ENCODE data around the gene TRABD. TPM values are rescaled to one million over a fixed set of nuclear protein-coding genes. Genes with fewer than 3 reads are reported as not detected.
A peak's percentile ranks its signal among the peaks of the same experiment; 100 is the strongest.

Gene TRABD
- total RNA-seq, 1 donor from 2014 or later: 33.1 TPM

DNA sequence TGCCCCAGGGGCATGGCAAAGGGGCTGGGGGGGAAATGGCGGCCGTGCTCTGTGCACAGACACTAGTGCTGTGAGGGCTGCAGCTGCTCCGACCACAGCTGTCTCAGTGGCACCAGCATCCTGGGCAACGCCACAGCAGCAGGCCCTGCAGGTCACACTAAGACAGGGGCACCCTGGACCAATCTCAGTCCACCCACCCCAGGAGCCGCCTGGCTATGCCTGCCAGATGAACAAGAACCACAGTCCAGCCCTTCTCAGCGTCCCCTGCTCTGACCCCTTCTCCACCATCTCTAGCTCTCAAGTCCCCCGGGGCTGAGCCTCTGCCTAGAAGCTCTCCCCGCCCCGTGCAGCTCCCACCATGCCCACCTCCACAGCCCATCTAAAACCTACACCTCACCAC is 42.7 kb downstream of the TRABD start:
- Mint-ChIP-seq H3K27ac (ENCODE audit: unreplicated experiment) (no peak overlapping the region), H3K36me3 (ENCODE audit: low read depth, unreplicated experiment) (peaks cover 25% of the 10 kb centered on the region), H3K4me3 (ENCODE audit: unreplicated experiment) (no peak overlapping the region), H3K27me3 (ENCODE audit: unreplicated experiment) (peaks cover 9% of the 10 kb centered on the region), H3K4me1 (ENCODE audit: unreplicated experiment) (no peaks in the 10 kb centered on the region), H3K9me3 (ENCODE audit: unreplicated experiment) (no peaks in the 10 kb centered on the region)
- no peak for DNase-seq (ENCODE audit: low spot score)
- TF ChIP-seq, protein P1, sequence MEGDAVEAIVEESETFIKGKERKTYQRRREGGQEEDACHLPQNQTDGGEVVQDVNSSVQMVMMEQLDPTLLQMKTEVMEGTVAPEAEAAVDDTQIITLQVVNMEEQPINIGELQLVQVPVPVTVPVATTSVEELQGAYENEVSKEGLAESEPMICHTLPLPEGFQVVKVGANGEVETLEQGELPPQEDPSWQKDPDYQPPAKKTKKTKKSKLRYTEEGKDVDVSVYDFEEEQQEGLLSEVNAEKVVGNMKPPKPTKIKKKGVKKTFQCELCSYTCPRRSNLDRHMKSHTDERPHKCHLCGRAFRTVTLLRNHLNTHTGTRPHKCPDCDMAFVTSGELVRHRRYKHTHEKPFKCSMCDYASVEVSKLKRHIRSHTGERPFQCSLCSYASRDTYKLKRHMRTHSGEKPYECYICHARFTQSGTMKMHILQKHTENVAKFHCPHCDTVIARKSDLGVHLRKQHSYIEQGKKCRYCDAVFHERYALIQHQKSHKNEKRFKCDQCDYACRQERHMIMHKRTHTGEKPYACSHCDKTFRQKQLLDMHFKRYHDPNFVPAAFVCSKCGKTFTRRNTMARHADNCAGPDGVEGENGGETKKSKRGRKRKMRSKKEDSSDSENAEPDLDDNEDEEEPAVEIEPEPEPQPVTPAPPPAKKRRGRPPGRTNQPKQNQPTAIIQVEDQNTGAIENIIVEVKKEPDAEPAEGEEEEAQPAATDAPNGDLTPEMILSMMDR (IDR thresholded peaks at IDR 0.05; ENCODE audit: unreplicated experiment): no peak

DNA sequence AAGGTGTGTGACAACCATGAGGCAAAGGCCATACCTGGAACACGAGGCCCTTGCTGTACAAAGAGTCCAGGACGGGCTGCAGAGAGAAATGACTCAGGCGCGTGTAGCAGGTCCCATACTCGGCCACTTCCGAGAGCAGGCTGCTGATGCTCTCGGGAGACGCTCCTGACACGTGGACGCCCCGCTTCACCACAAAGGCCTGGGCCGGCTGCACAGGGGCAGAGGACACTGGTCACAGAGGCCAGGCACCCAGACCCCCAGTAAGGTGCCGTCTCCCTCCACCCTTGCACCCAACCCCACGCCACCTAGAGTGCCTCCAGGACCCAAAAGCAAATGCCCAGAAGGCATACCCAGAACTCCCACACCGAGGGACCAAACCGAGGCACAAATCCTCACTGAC is 43.7 kb downstream of the TRABD start:
- no peaks in the 10 kb centered on the region for H3K9me3 Mint-ChIP-seq (ENCODE audit: unreplicated experiment)
- peaks cover 27% of the 10 kb centered on the region for H3K36me3 Mint-ChIP-seq (ENCODE audit: low read depth, unreplicated experiment)
- no peak overlapping the region for H3K27ac Mint-ChIP-seq (ENCODE audit: unreplicated experiment)
- DNase-seq (ENCODE audit: low spot score): no peak
- H3K4me3 Mint-ChIP-seq (ENCODE audit: unreplicated experiment): peak overlapping the region; percentile 78
- H3K4me1 Mint-ChIP-seq (ENCODE audit: unreplicated experiment): no peaks in the 10 kb centered on the region
- peaks cover 12% of the 10 kb centered on the region for H3K27me3 Mint-ChIP-seq (ENCODE audit: unreplicated experiment)
- TF ChIP-seq, protein P1 (IDR thresholded peaks at IDR 0.05; ENCODE audit: unreplicated experiment): no peak

DNA sequence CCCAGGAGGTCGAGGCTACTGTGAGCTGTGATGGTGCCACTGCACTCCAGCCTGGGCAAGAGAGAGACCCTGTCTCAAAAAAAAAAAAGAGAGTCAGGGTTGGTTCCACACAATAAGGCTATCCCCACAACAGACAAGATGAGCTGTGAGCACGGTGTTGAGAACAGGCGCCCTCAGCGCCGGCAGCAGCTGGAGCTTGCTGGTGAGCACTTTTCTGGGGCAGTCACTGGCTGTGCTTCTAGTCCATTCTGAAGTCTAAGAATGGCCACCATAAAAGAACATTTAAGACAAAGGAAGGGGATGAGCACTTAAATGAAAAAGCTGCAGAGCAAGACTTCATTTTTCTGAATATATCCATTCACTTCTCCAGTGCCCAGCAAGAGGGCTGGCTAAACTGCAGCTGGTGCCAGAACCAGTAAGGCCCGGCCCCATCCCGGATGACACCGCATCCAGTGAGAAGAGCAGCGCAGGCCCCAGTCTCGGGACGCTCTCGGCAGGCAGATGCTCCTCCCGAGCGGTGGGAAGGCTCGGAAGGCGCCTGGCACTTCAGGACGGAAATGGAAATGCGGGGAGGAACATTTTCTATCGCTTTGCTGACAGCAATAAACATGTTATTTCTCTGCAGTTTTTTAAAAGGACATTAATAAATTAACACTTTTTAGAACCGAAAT is 46.9 kb downstream of the TRABD start:
- Mint-ChIP-seq H3K4me3 (ENCODE audit: unreplicated experiment) (no peak overlapping the region), H3K27ac (ENCODE audit: unreplicated experiment) (peak overlapping the region; percentile 30), H3K27me3 (ENCODE audit: unreplicated experiment) (peaks cover 13% of the 10 kb centered on the region), H3K9me3 (ENCODE audit: unreplicated experiment) (no peaks in the 10 kb centered on the region), H3K36me3 (ENCODE audit: low read depth, unreplicated experiment) (peaks cover 33% of the 10 kb centered on the region), H3K4me1 (ENCODE audit: unreplicated experiment) (no peaks in the 10 kb centered on the region)
- TF ChIP-seq, protein P1 (IDR thresholded peaks at IDR 0.05; ENCODE audit: unreplicated experiment): no peak
- no peak for DNase-seq (ENCODE audit: low spot score)

DNA sequence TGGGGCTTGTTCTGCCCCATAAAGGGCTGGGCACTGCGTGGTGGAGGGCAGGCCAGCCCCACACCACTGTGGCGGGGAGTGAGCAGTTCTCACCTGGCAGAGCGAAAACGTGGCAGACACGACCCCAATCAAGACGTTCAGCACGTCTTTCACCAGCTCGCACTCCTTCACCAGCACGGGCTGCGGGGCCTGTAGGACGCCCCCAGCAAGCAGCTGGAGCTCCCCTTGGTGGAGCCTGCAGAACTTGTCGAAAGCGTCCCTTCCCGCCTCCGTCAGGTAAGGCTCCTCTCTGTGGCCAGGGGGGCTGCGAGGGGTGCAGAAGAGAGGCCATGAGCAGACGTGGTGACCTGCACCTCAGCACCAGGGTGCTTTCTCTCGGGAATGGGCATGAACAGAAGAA is 47.5 kb downstream of the TRABD start:
- no peaks in the 10 kb centered on the region for H3K4me1 Mint-ChIP-seq (ENCODE audit: unreplicated experiment)
- TF ChIP-seq, protein P1 (IDR thresholded peaks at IDR 0.05; ENCODE audit: unreplicated experiment): no peak

DNA sequence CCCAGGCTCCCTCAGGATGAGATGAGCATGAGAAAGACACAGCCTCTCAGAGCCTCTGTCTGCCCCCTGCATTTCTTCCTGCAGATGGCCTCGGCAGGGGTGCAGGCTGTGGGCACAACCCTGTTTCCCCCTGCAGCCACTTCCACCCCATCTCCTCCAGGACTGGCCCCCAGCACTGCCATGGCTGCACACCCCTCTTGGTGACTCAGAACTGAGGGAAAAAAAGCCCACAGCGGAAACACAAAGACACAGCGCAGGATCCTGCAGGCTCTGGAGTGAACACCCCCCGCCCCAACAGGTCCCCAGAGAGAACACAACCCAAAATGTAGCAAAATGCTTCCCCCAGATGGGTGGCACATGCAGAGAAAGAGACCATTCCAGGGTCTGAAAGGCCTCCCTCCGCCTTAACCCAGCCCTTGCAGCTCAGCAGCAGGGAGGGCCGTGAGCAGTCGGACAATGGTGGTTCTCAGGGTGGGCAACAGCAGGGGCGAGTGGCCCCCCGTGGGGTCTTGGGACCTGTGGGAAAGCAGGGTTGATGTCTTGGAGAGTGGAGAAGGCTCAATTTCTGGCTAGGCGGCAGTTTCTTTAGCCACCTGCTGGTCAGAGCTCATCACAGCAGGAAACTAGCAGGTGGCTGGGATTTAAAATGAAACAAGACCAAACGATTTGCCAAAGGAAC is 51.2 kb downstream of the TRABD start:
- peaks cover 8% of the 10 kb centered on the region for H3K27me3 Mint-ChIP-seq (ENCODE audit: unreplicated experiment)
- H3K27ac Mint-ChIP-seq (ENCODE audit: unreplicated experiment): no peak overlapping the region
- TF ChIP-seq, protein P1 (IDR thresholded peaks at IDR 0.05; ENCODE audit: unreplicated experiment): peak; percentile 79
- peaks cover 26% of the 10 kb centered on the region for H3K36me3 Mint-ChIP-seq (ENCODE audit: low read depth, unreplicated experiment)
- no peak overlapping the region for H3K4me3 Mint-ChIP-seq (ENCODE audit: unreplicated experiment)
- H3K9me3 Mint-ChIP-seq (ENCODE audit: unreplicated experiment): no peaks in the 10 kb centered on the region
- no peak for DNase-seq (ENCODE audit: low spot score)
- H3K4me1 Mint-ChIP-seq (ENCODE audit: unreplicated experiment): peaks cover 5% of the 10 kb centered on the region

More for the DNA sequence above, 47.5 kb downstream of the TRABD start:
- DNase-seq (ENCODE audit: low spot score): no peak
- no peak overlapping the region for H3K27ac Mint-ChIP-seq (ENCODE audit: unreplicated experiment)
- no peaks in the 10 kb centered on the region for H3K9me3 Mint-ChIP-seq (ENCODE audit: unreplicated experiment)
- peaks cover 13% of the 10 kb centered on the region for H3K27me3 Mint-ChIP-seq (ENCODE audit: unreplicated experiment)
- H3K36me3 Mint-ChIP-seq (ENCODE audit: low read depth, unreplicated experiment): peaks cover 33% of the 10 kb centered on the region
- no peak overlapping the region for H3K4me3 Mint-ChIP-seq (ENCODE audit: unreplicated experiment)

Measured in endothelial cell (in vitro differentiated cells).